ENCODE results near the gene MCIDAS.
A peak's percentile ranks its signal among the peaks of the same experiment; 100 is the strongest.

The MCIDAS gene

DNA sequence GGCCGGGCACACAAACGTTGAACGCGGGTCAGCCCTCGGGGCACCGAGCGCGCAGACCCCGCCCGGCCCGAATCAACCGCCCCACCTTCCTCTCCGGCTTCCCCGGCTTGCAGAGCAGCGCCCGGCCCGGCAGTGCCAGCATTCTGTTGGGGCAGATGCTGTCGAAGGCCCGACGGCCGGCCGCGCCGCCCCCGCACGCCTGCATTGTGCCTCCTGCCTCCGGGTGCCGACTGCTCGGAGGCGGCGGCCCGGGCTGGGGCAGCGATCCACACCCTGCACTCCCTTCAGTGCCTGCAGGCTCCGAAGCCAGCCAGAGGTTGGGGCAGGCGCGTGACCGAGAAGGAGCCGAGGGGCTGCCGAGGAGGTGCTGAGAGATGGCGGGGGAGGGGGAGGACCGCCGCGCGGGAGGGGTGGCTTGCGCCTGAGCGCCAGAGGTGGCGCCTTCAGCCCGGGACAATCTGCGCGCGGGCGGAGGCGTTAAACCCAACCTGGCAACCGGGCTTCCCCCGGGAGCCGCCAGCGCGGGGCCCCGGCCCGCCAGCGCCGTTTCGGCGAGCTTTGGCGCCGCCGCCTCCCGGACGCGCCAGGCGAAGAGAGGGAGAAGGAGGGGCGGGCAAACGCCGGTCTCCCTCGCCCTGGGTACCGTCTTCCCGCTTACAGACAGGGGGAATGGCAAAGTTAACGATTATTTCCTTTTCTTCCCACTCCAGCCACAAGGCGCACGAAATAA is at the start of gene MCIDAS:
Gene MCIDAS (minus strand): TSS at position 382 of the 730 bp plus-strand sequence. CDS start 177 bp downstream, at position 205.
- in situ Hi-C loops (cut with HindIII; ENCODE audit: low pct_ligation_motif_present, low pct_unique_long_range_greater_than_20kb, low sequenced_read_pairs): no loop called here
- DNase-seq: peak; percentile 77

GRCh38 chr5:55276771-55277170 is 49.7 kb upstream of the MCIDAS start:
- in situ Hi-C loops (cut with HindIII; ENCODE audit: low pct_ligation_motif_present, low pct_unique_long_range_greater_than_20kb, low sequenced_read_pairs): no loop called here
- DNase-seq: no peak

DNA sequence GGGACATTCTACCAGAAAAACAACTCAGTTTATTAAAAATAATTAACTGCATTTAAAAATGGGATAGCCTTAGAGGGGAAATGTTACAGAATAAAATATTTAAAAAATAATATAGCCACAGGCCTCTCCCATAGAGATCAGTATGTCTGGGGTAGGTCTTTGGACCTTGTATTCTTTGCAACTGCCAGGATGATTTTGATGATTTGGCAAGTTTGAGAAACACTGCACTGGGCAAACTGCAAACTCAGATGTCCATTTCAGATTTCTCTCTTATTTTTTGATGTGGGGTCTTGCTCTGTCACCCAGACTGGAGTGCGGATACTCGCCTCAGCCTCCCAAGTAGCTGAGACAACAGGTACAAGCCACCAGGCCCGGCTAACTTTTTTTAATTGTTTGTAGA is 31.2 kb upstream of the MCIDAS start:
- in situ Hi-C loops (cut with HindIII; ENCODE audit: low pct_ligation_motif_present, low pct_unique_long_range_greater_than_20kb, low sequenced_read_pairs): no loop called here

GRCh38 chr5:55254802-55255201 is 27.7 kb upstream of the MCIDAS start:
- in situ Hi-C loops (cut with HindIII; ENCODE audit: low pct_ligation_motif_present, low pct_unique_long_range_greater_than_20kb, low sequenced_read_pairs): no loop called here
- no peak for DNase-seq

More for the DNA sequence above, 31.2 kb upstream of the MCIDAS start:
- DNase-seq: no peak

DNA sequence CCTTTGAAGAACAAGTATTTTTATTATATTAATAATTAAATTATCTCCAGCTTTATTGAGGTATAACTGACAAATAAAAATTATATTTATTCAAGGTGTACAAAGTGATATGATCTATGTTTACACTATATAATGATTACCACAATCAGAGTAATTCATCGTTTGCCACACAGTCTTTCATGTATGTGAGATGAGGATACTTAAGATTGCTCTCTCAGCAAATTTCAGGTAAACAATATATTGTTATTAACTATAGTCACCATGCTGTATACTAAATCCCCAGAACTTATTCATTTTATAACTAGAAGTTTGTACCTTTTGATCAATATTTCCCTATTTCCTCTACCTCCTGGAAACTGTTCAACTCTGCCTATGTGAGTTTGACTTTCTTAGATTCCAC is 22.9 kb upstream of the MCIDAS start:
- in situ Hi-C loops (cut with HindIII; ENCODE audit: low pct_ligation_motif_present, low pct_unique_long_range_greater_than_20kb, low sequenced_read_pairs): no loop called here
- no peak for DNase-seq

GRCh38 chr5:55241746-55242145 is 14.6 kb upstream of the MCIDAS start:
- in situ Hi-C loops (cut with HindIII; ENCODE audit: low pct_ligation_motif_present, low pct_unique_long_range_greater_than_20kb, low sequenced_read_pairs): no loop called here
- DNase-seq: no peak

GRCh38 chr5:55236800-55237199 is 9.7 kb upstream of the MCIDAS start:
- no peak for DNase-seq
- in situ Hi-C loops (cut with HindIII; ENCODE audit: low pct_ligation_motif_present, low pct_unique_long_range_greater_than_20kb, low sequenced_read_pairs): no loop called here

- in situ Hi-C loops (cut with HindIII; ENCODE audit: low pct_ligation_motif_present, low pct_unique_long_range_greater_than_20kb, low sequenced_read_pairs): no loop called here
- peak; percentile 65 for DNase-seq
These were observed 7.1 kb upstream of the MCIDAS start for GRCh38 chr5:55234121-55234700.

DNA sequence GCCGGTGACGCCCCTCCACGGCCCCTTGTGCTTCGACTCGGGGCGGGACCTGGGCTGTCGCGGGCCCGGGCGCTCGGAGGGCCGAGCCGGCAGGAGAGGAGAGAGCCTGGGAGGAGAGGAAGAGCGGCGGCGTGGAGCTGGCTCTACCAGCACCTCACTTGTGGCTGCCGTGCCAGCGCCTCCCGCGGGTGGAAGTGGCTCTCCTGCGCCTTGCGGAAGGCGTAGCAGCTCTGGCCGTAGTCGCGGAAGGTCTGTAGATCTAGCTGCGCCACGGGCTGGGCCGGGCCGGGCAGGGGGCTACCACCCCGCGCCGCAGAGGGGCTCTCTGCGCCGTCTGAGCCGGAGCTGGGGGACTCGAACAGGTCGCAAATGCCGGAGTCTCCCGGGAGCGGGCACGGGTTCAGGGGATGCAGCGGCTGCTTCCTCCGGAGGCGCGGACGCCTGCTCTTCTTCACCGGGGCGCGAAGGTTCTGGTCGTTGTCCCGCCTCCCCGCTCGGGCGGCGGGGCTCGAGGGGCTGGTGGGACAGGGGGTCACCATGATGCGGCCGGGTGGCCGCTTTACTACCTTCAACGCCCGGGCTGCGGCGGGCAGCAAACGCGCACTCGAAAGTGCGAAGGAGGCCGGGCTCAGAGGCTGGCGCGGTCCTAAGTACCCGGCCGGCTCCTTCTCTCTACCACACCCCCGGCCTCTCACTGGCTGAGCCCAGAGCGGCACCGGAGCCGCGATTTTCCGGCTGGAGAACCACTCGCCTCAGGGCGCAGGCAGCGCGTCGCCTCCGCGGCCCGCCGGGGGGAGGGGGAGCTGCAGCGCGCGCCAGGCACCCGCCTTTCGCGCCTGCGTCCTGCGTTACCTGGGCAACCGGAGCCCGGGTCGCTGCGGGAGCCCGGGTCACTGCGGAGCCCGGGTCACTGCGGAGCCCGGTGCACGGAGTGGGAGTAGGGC is 6.1 kb upstream of the MCIDAS start, which contains the start of gene CCNO:
Gene CCNO (minus strand): TSS at position 624 of the 944 bp plus-strand sequence. CDS start 85 bp downstream, at position 539.
- DNase-seq: peak; percentile 89
- in situ Hi-C loops (cut with HindIII; ENCODE audit: low pct_ligation_motif_present, low pct_unique_long_range_greater_than_20kb, low sequenced_read_pairs): no loop called here

DNA sequence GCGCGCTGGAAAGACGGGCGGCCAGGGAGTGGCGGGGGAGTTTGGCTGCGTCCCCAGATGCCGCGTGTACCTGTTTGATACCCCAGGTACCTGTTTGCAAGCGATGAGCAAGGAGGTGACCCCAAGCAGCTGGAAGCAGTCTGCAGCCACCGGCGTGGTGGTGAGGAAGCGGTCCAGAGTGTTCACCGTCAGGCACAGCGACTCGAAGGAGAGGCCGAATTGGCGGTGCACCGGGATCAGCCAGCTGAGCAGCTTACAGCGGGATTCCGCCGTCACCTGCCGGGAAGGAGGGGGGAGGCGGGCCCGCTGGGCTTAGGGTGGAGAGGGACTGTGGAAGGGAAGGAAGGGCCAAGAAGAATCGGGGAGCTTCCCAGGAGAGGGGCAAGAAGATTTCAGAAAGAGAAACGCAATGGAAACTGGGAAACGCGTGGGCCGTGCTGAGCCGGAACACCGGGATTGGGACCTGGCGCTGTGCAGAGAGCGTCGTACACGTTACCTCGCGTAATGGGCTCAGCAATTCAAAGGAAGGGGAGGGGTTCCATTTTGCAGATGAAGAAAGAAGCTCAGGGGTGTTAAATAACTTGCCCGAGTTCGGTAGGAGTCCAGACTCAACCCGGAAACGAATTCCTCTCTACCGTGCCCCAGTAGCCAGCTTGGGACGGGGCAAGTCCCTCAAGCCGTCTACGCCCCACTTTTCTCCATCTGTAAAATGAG is 5.3 kb upstream of the MCIDAS start:
- in situ Hi-C loops (cut with HindIII; ENCODE audit: low pct_ligation_motif_present, low pct_unique_long_range_greater_than_20kb, low sequenced_read_pairs): no loop called here
- DNase-seq: peak; percentile 50

- DNase-seq: no peak
- in situ Hi-C loops (cut with HindIII; ENCODE audit: low pct_ligation_motif_present, low pct_unique_long_range_greater_than_20kb, low sequenced_read_pairs): no loop called here
These were observed 4.8 kb upstream of the MCIDAS start for GRCh38 chr5:55231919-55232270.

DNA sequence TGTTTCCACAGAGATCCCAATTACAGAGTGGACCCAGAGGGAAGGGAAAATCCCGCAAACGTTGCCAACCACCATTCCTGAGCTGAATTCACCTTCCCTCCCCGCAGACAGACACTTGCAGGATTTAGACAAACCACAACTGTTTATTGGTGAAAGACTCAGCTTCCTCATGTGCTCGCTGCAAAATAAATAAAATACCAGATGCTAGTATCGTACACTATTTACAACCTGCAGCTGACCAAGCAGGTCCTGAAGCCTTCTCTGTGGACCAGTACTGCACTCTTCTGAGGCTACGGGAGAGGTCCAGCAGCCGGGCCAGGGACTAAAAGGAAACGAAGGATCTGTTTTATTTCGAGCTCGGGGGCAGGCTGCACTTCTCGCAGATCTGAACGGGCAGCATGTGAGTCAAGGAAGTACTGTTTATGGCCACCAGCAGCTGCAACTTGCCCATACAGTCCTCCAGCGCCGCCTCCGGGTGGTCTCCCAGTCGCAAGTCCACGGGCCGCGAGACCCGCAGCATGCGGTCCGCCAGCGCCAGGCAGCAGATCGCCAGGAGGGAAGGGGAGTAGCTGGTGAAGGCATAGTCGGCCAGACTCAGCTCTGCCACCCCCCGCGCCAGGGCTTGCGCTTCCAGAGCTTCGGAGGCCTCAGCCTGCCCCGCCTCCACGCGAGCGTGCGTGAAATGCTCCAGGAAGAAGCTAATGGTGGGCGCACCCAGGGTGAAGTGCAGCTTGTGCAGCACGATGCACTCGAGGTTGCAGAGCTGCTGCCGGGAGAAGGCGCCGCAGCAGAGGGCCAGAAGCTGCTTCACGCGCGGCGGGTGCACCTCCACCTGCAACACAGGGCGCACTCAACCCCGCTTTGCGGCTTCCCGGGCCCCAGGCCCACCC is 4.2 kb upstream of the MCIDAS start:
- no peak for DNase-seq

DNA sequence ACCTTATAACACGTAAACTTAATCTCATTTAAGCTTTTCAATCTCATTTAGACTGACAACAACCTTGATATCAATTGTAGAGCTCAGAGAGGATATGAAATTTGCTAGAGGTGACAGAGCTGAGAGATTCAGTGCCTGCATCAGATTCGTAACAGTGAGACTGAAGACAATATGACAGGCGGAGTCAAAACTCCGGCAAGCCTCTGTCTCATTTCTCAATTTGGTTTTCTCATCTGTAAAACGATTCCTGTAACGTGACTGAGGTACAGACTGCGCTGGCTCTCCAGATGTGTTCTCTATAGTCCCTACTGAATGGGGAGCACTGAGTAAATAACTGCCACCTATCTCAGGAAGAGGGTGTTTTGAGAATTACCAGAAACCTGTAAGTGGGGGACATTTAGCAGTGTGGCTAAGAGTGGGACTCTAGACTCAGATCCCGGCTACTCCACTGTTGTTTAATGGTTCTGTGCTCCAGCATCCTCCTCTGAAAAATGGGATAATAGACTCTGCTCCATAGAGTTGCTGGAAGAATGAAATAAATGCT is 3.0 kb upstream of the MCIDAS start:
- in situ Hi-C loops (cut with HindIII; ENCODE audit: low pct_ligation_motif_present, low pct_unique_long_range_greater_than_20kb, low sequenced_read_pairs): no loop called here
- DNase-seq: no peak

More for the DNA sequence above, 4.2 kb upstream of the MCIDAS start:
- in situ Hi-C loops (cut with HindIII; ENCODE audit: low pct_ligation_motif_present, low pct_unique_long_range_greater_than_20kb, low sequenced_read_pairs): no loop called here

DNA sequence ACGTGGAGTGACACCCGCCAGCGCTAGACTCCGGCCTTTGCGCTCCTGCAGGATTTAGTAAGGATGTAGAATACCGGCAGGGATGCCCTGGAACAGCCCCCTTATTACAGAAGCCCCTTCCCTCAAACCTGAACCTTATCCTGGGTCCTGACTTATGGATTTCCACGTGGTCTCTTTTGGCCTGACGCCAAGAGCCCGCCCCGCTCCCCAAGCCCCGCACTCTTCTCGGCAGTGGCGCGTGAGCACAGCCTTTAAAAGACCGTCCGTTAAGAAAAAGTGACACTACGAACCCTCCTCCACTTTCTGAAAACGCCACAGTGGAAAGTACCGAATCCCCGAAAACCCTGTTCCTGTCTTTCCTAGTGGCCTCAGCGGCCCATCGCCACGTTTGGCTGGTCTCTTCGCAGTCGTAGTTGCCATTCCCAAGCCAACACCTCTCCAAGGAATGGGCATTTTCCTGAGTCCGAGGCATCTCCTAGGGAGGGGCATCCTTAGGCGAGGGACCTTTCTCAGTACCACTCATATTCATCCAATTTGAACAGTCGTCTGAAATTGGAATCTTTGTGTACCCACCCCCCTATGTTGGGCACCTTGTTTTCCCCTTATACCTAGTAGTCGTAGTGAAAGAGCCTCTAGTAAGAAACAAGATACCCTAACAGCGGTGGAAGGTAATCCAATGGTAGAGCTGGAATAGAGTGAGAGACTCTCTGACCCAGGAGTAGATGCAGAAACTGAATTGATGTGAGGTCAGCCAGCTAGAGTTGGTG is 732 bp upstream of the MCIDAS start:
- DNase-seq: no peak
- in situ Hi-C loops (cut with HindIII; ENCODE audit: low pct_ligation_motif_present, low pct_unique_long_range_greater_than_20kb, low sequenced_read_pairs): no loop called here

DNA sequence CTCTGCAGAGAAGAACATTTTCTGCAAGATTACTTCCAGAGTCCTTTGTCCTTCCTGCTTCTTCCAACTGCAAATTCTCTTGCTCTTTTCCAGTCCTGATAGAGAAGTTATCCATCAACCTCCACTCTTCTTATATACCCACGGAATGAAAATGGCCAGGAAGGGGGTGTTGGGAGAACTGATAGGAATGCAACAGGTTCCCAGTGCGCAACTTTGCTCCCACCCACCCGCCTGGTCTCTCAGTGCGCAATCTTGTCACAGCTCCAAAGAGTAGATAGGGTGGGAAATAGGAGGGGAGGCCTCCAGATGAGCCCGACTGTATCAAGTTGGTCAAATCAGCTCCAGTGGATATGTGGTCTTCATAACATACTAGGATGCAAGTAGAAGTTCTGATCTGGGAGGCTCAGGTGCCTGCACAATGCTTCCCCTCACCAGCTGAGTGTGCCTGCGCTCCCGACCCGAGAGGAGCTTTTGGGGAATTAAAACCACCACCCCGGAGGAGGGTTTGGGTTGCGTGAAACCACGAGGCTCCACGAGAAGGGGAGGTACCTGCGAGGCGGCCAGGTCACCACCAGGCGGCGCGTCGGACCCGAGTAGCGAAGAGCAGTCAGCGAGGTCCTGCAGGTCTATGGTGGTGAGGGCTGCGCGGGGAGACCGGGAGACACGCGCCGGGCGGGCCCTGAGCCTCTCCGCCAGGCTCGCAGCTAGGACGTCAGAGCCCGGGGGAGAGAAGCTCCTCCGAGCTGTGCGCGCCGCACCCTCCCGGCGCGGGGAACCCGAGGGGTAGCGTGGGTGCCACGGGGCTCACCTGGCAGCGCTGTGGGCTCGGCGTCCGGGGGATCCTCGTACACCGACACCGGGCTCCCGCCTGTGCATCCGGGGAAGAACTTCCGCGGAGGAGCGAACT is 835 bp downstream of the MCIDAS start:
- in situ Hi-C loops (cut with HindIII; ENCODE audit: low pct_ligation_motif_present, low pct_unique_long_range_greater_than_20kb, low sequenced_read_pairs): no loop called here
- DNase-seq: peak; percentile 83

GRCh38 chr5:55225346-55225745 is 1.8 kb downstream of the MCIDAS start:
- DNase-seq: no peak
- in situ Hi-C loops (cut with HindIII; ENCODE audit: low pct_ligation_motif_present, low pct_unique_long_range_greater_than_20kb, low sequenced_read_pairs): no loop called here
